Lower lobe of right lung (tissue), 2 donors: ENCODE measurements around the gene NEU4. TPM values are rescaled to one million over a fixed set of nuclear protein-coding genes. Genes with fewer than 3 reads are reported as not detected.
"Not testable (repeated sequence)": the region's sequence is repeated elsewhere in the genome, so short reads cannot be mapped to it uniquely, and the experiment has no call there.

Experiments used
- ATAC-seq, 2 donors: fragments of 200-7000 bp; cut with Tn5 transposase; one replicate each; pipeline ENCODE4 v1.9.1; 2020 to 2022; ENCODE audit warnings: mild to moderate bottlenecking in 2 of 2, moderate library complexity in 2 of 2
- DNase-seq: peaks from one replicate; pipeline ENCODE4 v3.0.0-alpha.2; 2020
- H3K27ac ChIP-seq: fragments of 200-600 bp; one replicate; pipeline ENCODE4 v1.8.0; 2022
- H3K27me3 ChIP-seq: fragments of 200-600 bp; one replicate; pipeline ENCODE4 v1.8.0; 2022; ENCODE audit warnings: low read depth
- H3K36me3 ChIP-seq: fragments of 200-600 bp; one replicate; pipeline ENCODE4 v1.8.0; 2022; ENCODE audit warnings: mild to moderate bottlenecking
- H3K4me1 ChIP-seq: fragments of 200-600 bp; one replicate; pipeline ENCODE4 v1.8.0; 2022
- H3K4me3 ChIP-seq: fragments of 200-600 bp; one replicate; pipeline ENCODE4 v1.8.0; 2022; ENCODE audit warnings: mild to moderate bottlenecking
- H3K9me3 ChIP-seq: fragments of 200-600 bp; one replicate; pipeline ENCODE4 v1.8.0; 2022
- CTCF ChIP-seq: fragments of 200-600 bp; IDR thresholded peaks from one replicate; pipeline ENCODE4 v1.8.0; 2022; ENCODE audit warnings: antibody characterized with exemption, mild to moderate bottlenecking
- intact Hi-C: fragments of 100-400 bp; cut with DNase I; formaldehyde crosslinking; loops from one replicate; pipeline ENCODE4 v1.11.0; 2022
- total RNA-seq: library from RNA; stranded (reverse); fragmentation: NEBNext Ultra II Directional; extraction: Animal tissue kit (Norgen Biotek cat#: 25700); gene quantifications from one replicate; pipeline ENCODE4 v1.2.1, GENCODE V29; 2021
- donor health status: DM: no; HTN: yes; CAD: no; lungs with severe emphysema.

NEU4 gene
- total RNA-seq, 1 donor from 2014 or later, result not detected

DNA sequence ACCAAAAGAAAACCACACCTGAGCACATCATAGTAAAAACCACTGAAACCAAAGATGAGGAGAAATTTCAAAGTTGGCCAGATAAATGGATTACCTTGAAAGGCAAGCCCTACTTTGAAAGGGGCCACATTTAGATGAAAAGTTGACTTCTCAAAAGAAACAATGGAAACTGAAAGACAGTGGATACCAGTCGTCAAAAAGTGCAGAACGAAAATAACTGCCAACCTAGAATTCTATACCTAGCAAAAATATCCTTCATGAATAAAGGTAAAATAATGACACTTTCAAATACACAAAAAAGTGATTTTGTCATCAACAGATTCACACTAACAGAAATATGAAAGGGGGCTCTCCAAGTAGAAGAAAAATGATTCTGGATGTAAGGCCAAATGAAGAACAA lies 18.4 kb downstream of the NEU4 start:
- no peak for ATAC-seq
- Histone ChIP-seq H3K4me1 (no peaks in the 10 kb centered on the region), H3K4me3 (no peak overlapping the region), H3K27me3 (no peaks in the 10 kb centered on the region), H3K27ac (no peak overlapping the region), H3K9me3 (peaks cover 7% of the 10 kb centered on the region), H3K36me3 (no peaks in the 10 kb centered on the region)
- no peak for TF ChIP-seq CTCF
- intact Hi-C loops, result no loop called here
- no peak for DNase-seq

DNA sequence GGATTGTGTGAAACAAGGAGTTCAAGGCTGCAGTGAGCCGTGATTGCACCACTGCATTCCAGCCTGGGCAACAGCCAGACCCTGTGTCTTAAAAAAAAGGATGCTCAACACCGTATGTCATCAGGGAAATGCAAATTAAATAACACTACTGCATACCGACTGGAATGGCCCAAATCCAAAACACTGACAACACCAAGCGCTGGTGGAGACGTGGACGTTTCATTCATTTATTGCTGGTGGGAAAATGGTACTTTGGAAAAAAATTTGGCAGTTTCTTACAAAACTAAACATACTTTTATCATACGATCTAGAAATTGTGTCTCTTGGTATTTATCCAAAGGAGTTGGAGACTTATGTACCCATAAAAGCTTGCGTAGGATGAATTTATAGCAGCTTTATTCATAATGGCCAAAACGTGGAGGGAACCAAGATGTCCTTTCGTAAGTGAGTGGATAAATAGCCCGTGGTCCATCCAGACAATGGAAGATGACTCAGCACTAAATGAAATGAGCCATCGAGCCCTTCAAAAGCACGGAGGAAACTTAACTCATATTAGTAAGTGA lies 24.2 kb downstream of the NEU4 start:
- H3K4me3 ChIP-seq, result no peak overlapping the region
- intact Hi-C loops, result no loop called here
- no peaks in the 10 kb centered on the region for H3K36me3 ChIP-seq
- no peaks in the 10 kb centered on the region for H3K9me3 ChIP-seq
- peaks cover 12% of the 10 kb centered on the region for H3K27me3 ChIP-seq
- no peak for TF ChIP-seq CTCF
- H3K4me1 ChIP-seq, result no peaks in the 10 kb centered on the region
- no peak for DNase-seq
- no peak for ATAC-seq
- H3K27ac ChIP-seq, result no peak overlapping the region

DNA sequence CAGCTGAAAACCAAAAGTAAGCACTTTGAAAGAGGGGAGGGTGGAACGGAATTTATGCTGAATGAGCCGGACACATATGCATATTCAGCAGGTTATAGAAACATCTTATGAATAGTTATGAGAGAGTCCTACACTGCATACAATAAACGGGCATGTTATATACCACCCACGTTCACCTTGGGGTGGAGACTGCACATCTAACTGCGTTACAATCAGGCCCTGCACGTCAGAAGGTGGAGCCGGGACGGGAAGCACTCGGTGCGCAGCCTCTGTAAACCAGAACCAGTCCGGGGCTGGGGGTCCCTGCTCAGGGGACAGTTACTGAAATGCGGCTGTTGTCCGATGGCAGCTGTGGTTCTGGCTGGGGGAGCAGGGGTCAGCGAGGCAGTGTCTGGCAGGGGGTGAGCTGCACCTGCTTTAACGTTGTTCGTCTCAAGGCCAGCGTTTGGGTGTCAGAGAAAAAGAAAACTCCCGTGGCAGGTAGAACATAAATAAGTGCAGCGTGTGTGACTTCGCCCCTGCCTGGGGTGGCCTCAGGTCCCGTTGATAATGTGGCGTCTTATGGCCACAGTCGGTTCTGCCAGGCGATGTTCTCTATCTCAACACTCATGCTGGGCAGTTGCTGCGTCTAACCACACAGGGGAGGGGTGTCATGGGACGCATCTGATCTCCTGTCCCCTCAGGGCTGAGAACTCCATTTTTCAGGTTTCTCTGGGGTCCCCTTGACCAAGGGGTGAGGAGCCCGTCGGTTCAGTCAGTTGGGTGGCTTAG lies 24.9 kb downstream of the NEU4 start:
- peaks cover 12% of the 10 kb centered on the region for H3K27me3 ChIP-seq
- H3K4me1 ChIP-seq, H3K27ac ChIP-seq, intact Hi-C loops, H3K9me3 ChIP-seq, H3K4me3 ChIP-seq, DNase-seq, H3K36me3 ChIP-seq: not testable (repeated sequence)
- ATAC-seq, result peak in 1 of 2 donors; percentile 11

DNA sequence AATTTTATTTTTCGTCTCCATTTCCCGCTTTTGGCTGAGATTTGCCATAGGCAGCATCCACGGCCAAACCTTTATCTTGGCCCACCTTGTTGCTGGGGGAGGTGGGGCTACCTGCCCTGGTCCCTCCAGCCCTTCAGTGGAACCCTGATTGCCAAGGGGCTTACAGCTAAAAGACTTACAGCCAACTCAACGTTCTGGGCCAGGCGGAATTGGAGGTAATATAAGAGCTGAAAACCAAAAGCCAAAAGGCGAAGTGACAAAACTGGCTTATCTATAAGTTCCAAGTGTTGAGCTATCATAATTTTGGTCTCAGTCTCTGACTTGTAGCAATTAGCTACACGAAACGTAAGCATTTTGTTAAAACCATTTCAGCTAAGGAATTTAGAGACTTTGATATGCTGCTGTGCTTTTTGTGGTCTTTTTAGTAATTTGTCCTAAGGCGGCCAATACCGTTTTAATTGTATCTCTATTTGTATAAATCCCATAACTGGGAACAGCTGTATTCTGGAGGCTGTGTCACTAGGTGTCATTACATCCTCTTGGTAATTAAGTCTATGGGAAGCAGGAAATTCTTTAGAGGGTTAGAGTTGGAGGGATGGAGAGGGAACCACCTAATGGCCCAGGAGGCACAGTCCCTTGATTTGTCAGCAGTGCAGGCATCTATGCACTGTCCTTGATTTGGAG lies 25.7 kb downstream of the NEU4 start:
- no peaks in the 10 kb centered on the region for H3K4me1 ChIP-seq
- peaks cover 12% of the 10 kb centered on the region for H3K27me3 ChIP-seq
- no peaks in the 10 kb centered on the region for H3K9me3 ChIP-seq
- no peak overlapping the region for H3K4me3 ChIP-seq
- TF ChIP-seq CTCF, result no peak
- DNase-seq (no peak), ATAC-seq (no peak)
- H3K27ac ChIP-seq, result no peak overlapping the region
- intact Hi-C loops, result no loop called here
- no peaks in the 10 kb centered on the region for H3K36me3 ChIP-seq

DNA sequence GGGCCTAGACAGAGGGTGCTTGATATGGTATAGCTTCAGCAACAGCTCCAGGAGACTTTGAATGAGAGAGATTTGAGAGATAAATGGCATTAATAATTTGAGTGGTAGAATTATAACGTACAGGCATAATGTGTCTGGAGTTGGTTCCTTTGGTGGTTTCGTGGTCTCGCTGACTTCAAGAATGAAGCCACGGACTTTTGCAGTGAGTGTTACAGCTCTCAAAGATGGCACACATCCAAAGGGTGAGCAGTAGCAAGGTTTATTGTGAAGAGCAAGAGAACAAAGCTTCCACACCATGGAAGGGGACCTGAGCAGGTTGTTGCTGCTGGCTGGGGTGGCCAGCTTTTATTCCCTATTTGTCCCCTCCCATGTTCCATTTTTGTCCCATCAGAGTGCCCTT lies 26.6 kb downstream of the NEU4 start:
- H3K27ac ChIP-seq, result no peak overlapping the region
- peaks cover 12% of the 10 kb centered on the region for H3K27me3 ChIP-seq
- H3K36me3 ChIP-seq, result no peaks in the 10 kb centered on the region
- no peak for ATAC-seq
- TF ChIP-seq CTCF, result no peak
- intact Hi-C loops, result no loop called here
- H3K4me1 ChIP-seq, result no peaks in the 10 kb centered on the region
- H3K4me3 ChIP-seq, result no peak overlapping the region
- no peaks in the 10 kb centered on the region for H3K9me3 ChIP-seq
- no peak for DNase-seq

GRCh38 chr2:241836292-241836691 lies 27.3 kb downstream of the NEU4 start:
- Histone ChIP-seq H3K4me1 (no peaks in the 10 kb centered on the region), H3K27me3 (peaks cover 12% of the 10 kb centered on the region), H3K4me3 (no peak overlapping the region), H3K9me3 (no peaks in the 10 kb centered on the region), H3K27ac (no peak overlapping the region), H3K36me3 (no peaks in the 10 kb centered on the region)
- intact Hi-C loops, result no loop called here
- no peak for DNase-seq
- no peak for ATAC-seq
- TF ChIP-seq CTCF, result no peak
